K562 (cell line): ENCODE data around the gene AIMP2. TPM values are rescaled to one million over a fixed set of nuclear protein-coding genes. Genes with fewer than 3 reads are reported as not detected.

Source experiments
- BRD9 ChIP-seq: fragments of 450-650 bp; IDR thresholded peaks from 2 replicates; pipeline ENCODE4 v1.6.1; 2018; ENCODE audit warnings: low read depth; ENCODE audit not compliant: partially characterized antibody
- CCNT2 ChIP-seq: IDR thresholded peaks from 2 replicates; pipeline ENCODE4 v1.6.1; 2011; ENCODE audit warnings: borderline replicate concordance, low read depth, mild to moderate bottlenecking, moderate library complexity, mixed read lengths, low read length; ENCODE audit not compliant: insufficient read length; ENCODE audit errors: extremely low read depth
- CREB1 ChIP-seq, 2 experiments: sonication (generic) in 1 of 2; formaldehyde crosslinking in 1 of 2; IDR thresholded peaks; 2 replicates each; pipeline versions ENCODE4 v1.6.1 to v1.8.0; 2012 to 2022; ENCODE audit warnings: inconsistent platforms in 1 of 2, mild to moderate bottlenecking in 1 of 2, missing genetic modification reagents in 1 of 2, moderate library complexity in 1 of 2
- EP400 ChIP-seq: fragments of 450-650 bp; IDR thresholded peaks from 2 replicates; pipeline ENCODE4 v1.6.1; 2017; ENCODE audit warnings: antibody characterized with exemption, mild to moderate bottlenecking, moderate library complexity
- HNRNPLL ChIP-seq: fragments of 200-400 bp; formaldehyde crosslinking; IDR thresholded peaks from 2 replicates; pipeline ENCODE4 v1.6.1; 2017; ENCODE audit warnings: low read length, low read depth, mild to moderate bottlenecking; ENCODE audit not compliant: poor library complexity, severe bottlenecking
- IRF2 ChIP-seq: sonication (generic); formaldehyde crosslinking; IDR thresholded peaks from 2 replicates; pipeline ENCODE4 v1.8.1; 2022; ENCODE audit warnings: mild to moderate bottlenecking, missing genetic modification reagents
- JUNB ChIP-seq: fragments of 450-650 bp; formaldehyde crosslinking; conservative IDR thresholded peaks from 2 replicates; pipeline ENCODE4 v1.4.0; 2020; ENCODE audit warnings: mild to moderate bottlenecking
- KLF16 ChIP-seq: IDR thresholded peaks from 2 replicates; pipeline ENCODE4 v1.6.1; 2016; ENCODE audit warnings: antibody characterized with exemption
- MYNN ChIP-seq, 2 experiments: sonication (generic); formaldehyde crosslinking in 1 of 2; IDR thresholded peaks; 2 replicates each; pipeline versions ENCODE4 v1.5.0 to v1.6.1; 2016 to 2020; ENCODE audit warnings: antibody characterized with exemption in 1 of 2, missing genetic modification reagents in 1 of 2
- NCOR1 ChIP-seq: fragments of 450-650 bp; IDR thresholded peaks from 2 replicates; pipeline ENCODE4 v1.6.1; 2016; ENCODE audit warnings: mild to moderate bottlenecking, moderate library complexity
- PHF21A ChIP-seq: fragments of 450-650 bp; IDR thresholded peaks from 2 replicates; pipeline ENCODE4 v1.6.1; 2017; ENCODE audit warnings: low read depth, borderline replicate concordance
- PML ChIP-seq: IDR thresholded peaks from 2 replicates; pipeline ENCODE4 v1.6.1; 2012; ENCODE audit warnings: low read length, inconsistent platforms
- RBBP5 ChIP-seq: fragments of 200-600 bp; sonication (generic); IDR thresholded peaks from 2 replicates; pipeline ENCODE4 v1.6.1; 2012; ENCODE audit warnings: borderline replicate concordance, mild to moderate bottlenecking, low read length, control low read depth, inconsistent platforms; ENCODE audit not compliant: insufficient read depth, poor library complexity, severe bottlenecking
- SOX6 ChIP-seq: fragments of 450-650 bp; IDR thresholded peaks from 2 replicates; pipeline ENCODE4 v1.6.1; 2014; ENCODE audit warnings: mild to moderate bottlenecking
- TEAD4 ChIP-seq, 2 experiments: sonication (generic) in 1 of 2; formaldehyde crosslinking in 1 of 2; IDR thresholded peaks; 2 replicates each; pipeline versions ENCODE4 v1.6.1 to v1.8.0; 2012 to 2022; ENCODE audit warnings: borderline replicate concordance in 1 of 2, inconsistent platforms in 1 of 2, low read length in 1 of 2, mild to moderate bottlenecking in 1 of 2, missing genetic modification reagents in 1 of 2
- ZNF121 ChIP-seq: sonication (generic); formaldehyde crosslinking; conservative IDR thresholded peaks from 2 replicates; pipeline ENCODE4 v1.8.0; 2022; ENCODE audit warnings: missing genetic modification reagents
- ZNF133 ChIP-seq: fragments of 250-450 bp; sonication (Bioruptor Pico); IDR thresholded peaks from 2 replicates; pipeline ENCODE4 v1.4.0; 2020; ENCODE audit warnings: mild to moderate bottlenecking
- ZNF146 ChIP-seq: IDR thresholded peaks from one replicate; pipeline ENCODE4 v1.6.1; 2018; ENCODE audit warnings: missing compliant biosample characterization; ENCODE audit not compliant: unreplicated experiment
- ZNF431 ChIP-seq: sonication (generic); formaldehyde crosslinking; IDR thresholded peaks from 2 replicates; pipeline ENCODE4 v1.8.0; 2022; ENCODE audit warnings: mild to moderate bottlenecking, missing genetic modification reagents
- polyA plus RNA-seq, 8 experiments: library from polyadenylated mRNA; depleted of rRNA in 4 of 8; stranded (reverse) in 5 of 8; unstranded in 3 of 8; fragments of >200 nt; fragmentation: Nextera tagmentation in 2 of 8; fragmentation: Illumina TruSeq in 1 of 8; extraction: Ambion mirVana in 2 of 8; extraction: Trizol in 1 of 8; gene quantifications; 2 replicates each; pipeline versions ENCODE4 v1.2.1 to v1.2.3, GENCODE V29; 2011 to 2014; ENCODE audit warnings: inconsistent platforms in 1 of 8, missing spikeins in 1 of 8
- total RNA-seq, 7 experiments: library from RNA; depleted of rRNA in 6 of 7; stranded (reverse); fragments of >200 nt in 6 of 7; fragmentation: Illumina TruSeq in 2 of 7; extraction: Trizol in 2 of 7; gene quantifications; 2 replicates each; pipeline versions ENCODE4 v1.2.1 to v1.2.3, GENCODE V29; 2011 to 2021; ENCODE audit warnings: low replicate concordance in 1 of 7
- TF ChIP-seq, protein P1 (sequence below): fragments of 150-350 bp; conservative IDR thresholded peaks from 2 replicates; pipeline ENCODE4 v1.6.1; 2014; ENCODE audit warnings: low read length
- TF ChIP-seq, protein P2 (sequence below), 2 experiments: fragments of 250-450 bp in 1 of 2; fragments of 450-650 bp in 1 of 2; sonication (Bioruptor Pico) in 1 of 2; IDR thresholded peaks; 2 replicates each; pipeline versions ENCODE4 v1.6.1 to v1.8.0; 2016 to 2021; ENCODE audit warnings: mild to moderate bottlenecking in 2 of 2, moderate library complexity in 2 of 2, missing compliant biosample characterization in 1 of 2, missing genetic modification characterization in 1 of 2
- TF ChIP-seq, protein P3 (sequence below): conservative IDR thresholded peaks from 2 replicates; pipeline ENCODE4 v1.6.1; 2011; ENCODE audit warnings: low read depth, mild to moderate bottlenecking, low read length; ENCODE audit not compliant: control insufficient read depth
- TF ChIP-seq, protein P4 (sequence below): fragments of 250-450 bp; sonication (Bioruptor Pico); IDR thresholded peaks from 2 replicates; pipeline ENCODE4 v1.8.0; 2022; ENCODE audit warnings: inconsistent platforms, mild to moderate bottlenecking, moderate library complexity, borderline replicate concordance

AIMP2 gene
- total and polyA plus RNA-seq, 9 of the 15 experiments (the other 6 are each of a cell fraction or from before 2014, with no cell fraction given), result 47.5 to 84.9 (median 63.5) TPM

DNA sequence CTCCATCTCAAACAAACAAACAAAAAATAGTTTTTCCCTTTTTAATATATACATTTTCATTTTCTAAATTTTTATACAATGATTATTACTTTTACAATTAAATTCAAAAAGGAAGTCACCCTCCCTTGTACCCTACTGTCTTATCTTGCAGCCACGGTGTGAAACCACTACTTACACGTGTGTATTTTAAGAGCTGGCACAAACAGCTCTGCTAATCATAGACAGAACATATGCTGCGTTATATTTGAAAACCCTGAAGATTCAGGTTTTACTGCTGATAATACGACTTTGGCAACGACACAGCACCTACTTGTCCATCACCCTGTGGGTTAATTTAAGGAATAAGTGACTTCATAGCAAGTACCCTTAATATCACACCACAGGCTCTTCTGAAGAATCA, 23.1 kb downstream of the AIMP2 start (continued):
- TF ChIP-seq CREB1 (IDR thresholded peaks at IDR 0.05) (peak; percentile 49; the same call in 1 of the 2 replicates), CREB1 (CRISPR knock-in tag; IDR thresholded peaks at IDR 0.05) (no peak), CCNT2 (no peak), NCOR1 (peak; percentile 57), EP400 (no peak), MYNN (IDR thresholded peaks at IDR 0.05) (0 out of 2 replicates have a peak, but pooled peaks have one; percentile 32), MYNN (CRISPR knock-in tag; IDR thresholded peaks at IDR 0.05) (no peak), SOX6 (no peak), BRD9 (no peak), ZNF431 (CRISPR knock-in tag) (no peak), IRF2 (no peak), ZNF133 (no peak), TEAD4 (IDR thresholded peaks at IDR 0.05; ENCODE audit: low read length) (peak; percentile 81), TEAD4 (CRISPR knock-in tag; IDR thresholded peaks at IDR 0.05; ENCODE audit: borderline replicate concordance) (no peak), PML (peak; percentile 55), ZNF146 (CRISPR knock-in tag) (no peak), PHF21A (no peak), RBBP5 (no peak), KLF16 (peak; percentile 55; the same call in 1 of the 2 replicates), ZNF121 (CRISPR knock-in tag) (no peak), JUNB (CRISPR knock-in tag) (no peak), HNRNPLL (no peak)
- TF ChIP-seq, protein P1, sequence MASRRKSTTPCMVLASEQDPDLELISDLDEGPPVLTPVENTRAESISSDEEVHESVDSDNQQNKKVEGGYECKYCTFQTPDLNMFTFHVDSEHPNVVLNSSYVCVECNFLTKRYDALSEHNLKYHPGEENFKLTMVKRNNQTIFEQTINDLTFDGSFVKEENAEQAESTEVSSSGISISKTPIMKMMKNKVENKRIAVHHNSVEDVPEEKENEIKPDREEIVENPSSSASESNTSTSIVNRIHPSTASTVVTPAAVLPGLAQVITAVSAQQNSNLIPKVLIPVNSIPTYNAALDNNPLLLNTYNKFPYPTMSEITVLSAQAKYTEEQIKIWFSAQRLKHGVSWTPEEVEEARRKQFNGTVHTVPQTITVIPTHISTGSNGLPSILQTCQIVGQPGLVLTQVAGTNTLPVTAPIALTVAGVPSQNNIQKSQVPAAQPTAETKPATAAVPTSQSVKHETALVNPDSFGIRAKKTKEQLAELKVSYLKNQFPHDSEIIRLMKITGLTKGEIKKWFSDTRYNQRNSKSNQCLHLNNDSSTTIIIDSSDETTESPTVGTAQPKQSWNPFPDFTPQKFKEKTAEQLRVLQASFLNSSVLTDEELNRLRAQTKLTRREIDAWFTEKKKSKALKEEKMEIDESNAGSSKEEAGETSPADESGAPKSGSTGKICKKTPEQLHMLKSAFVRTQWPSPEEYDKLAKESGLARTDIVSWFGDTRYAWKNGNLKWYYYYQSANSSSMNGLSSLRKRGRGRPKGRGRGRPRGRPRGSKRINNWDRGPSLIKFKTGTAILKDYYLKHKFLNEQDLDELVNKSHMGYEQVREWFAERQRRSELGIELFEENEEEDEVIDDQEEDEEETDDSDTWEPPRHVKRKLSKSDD, result no peak
- TF ChIP-seq, protein P2, sequence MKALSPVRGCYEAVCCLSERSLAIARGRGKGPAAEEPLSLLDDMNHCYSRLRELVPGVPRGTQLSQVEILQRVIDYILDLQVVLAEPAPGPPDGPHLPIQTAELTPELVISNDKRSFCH (CRISPR knock-in tag; IDR thresholded peaks at IDR 0.05), result no peak
- TF ChIP-seq, protein P2 (tag; IDR thresholded peaks at IDR 0.05), result no peak
- TF ChIP-seq, protein P3, sequence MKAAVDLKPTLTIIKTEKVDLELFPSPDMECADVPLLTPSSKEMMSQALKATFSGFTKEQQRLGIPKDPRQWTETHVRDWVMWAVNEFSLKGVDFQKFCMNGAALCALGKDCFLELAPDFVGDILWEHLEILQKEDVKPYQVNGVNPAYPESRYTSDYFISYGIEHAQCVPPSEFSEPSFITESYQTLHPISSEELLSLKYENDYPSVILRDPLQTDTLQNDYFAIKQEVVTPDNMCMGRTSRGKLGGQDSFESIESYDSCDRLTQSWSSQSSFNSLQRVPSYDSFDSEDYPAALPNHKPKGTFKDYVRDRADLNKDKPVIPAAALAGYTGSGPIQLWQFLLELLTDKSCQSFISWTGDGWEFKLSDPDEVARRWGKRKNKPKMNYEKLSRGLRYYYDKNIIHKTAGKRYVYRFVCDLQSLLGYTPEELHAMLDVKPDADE, result no peak
- TF ChIP-seq, protein P4, sequence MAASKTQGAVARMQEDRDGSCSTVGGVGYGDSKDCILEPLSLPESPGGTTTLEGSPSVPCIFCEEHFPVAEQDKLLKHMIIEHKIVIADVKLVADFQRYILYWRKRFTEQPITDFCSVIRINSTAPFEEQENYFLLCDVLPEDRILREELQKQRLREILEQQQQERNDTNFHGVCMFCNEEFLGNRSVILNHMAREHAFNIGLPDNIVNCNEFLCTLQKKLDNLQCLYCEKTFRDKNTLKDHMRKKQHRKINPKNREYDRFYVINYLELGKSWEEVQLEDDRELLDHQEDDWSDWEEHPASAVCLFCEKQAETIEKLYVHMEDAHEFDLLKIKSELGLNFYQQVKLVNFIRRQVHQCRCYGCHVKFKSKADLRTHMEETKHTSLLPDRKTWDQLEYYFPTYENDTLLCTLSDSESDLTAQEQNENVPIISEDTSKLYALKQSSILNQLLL (CRISPR knock-in tag), result no peak
